HS-5 (cell line): ENCODE measurements around the gene IFFO2.

Source experiments
- DNase-seq: peaks from one replicate; pipeline ENCODE4 v3.0.0-alpha.2; 2012; ENCODE audit warnings: low read depth

IFFO2 gene

GRCh38 chr1:18972531-18972930 is 16.1 kb upstream of the IFFO2 start:
- DNase-seq: no peak

GRCh38 chr1:18970762-18971161 is 14.3 kb upstream of the IFFO2 start:
- DNase-seq: no peak

- DNase-seq: no peak
Measured at GRCh38 chr1:18970358-18970757, 13.9 kb upstream of the IFFO2 start.

- DNase-seq: no peak
Measured at GRCh38 chr1:18967066-18967690, 10.7 kb upstream of the IFFO2 start.

GRCh38 chr1:18965206-18966173 is 9.0 kb upstream of the IFFO2 start:
- no peak for DNase-seq

GRCh38 chr1:18963968-18964367 is 7.5 kb upstream of the IFFO2 start:
- no peak for DNase-seq

- DNase-seq: no peak
Measured at GRCh38 chr1:18962855-18963737, 6.6 kb upstream of the IFFO2 start.

GRCh38 chr1:18962121-18962721 is 5.7 kb upstream of the IFFO2 start:
- DNase-seq: no peak

- DNase-seq: no peak
Measured at GRCh38 chr1:18960821-18961220, 4.3 kb upstream of the IFFO2 start.

GRCh38 chr1:18960409-18960808 is 3.9 kb upstream of the IFFO2 start:
- no peak for DNase-seq

- no peak for DNase-seq
Measured at GRCh38 chr1:18959591-18959990, 3.1 kb upstream of the IFFO2 start.

GRCh38 chr1:18957532-18958300 is 1.2 kb upstream of the IFFO2 start:
- no peak for DNase-seq

GRCh38 chr1:18957136-18957521 is 653 bp upstream of the IFFO2 start:
- DNase-seq: no peak

- DNase-seq: no peak
Measured at GRCh38 chr1:18955441-18956192, 859 bp downstream of the IFFO2 start.

- no peak for DNase-seq
Measured at GRCh38 chr1:18955131-18955440, 1.4 kb downstream of the IFFO2 start.

- no peak for DNase-seq
Measured at GRCh38 chr1:18954270-18955071, 2.0 kb downstream of the IFFO2 start.

GRCh38 chr1:18953731-18954231 is 2.7 kb downstream of the IFFO2 start:
- no peak for DNase-seq

- DNase-seq: no peak
Measured at GRCh38 chr1:18951818-18952391, 4.6 kb downstream of the IFFO2 start.

GRCh38 chr1:18951416-18951815 is 5.1 kb downstream of the IFFO2 start:
- no peak for DNase-seq
